ENCODE results near the gene UBAC2. TPM values are rescaled to one million over a fixed set of nuclear protein-coding genes. Genes with fewer than 3 reads are reported as not detected.

UBAC2 gene
- total RNA-seq, 2 donors from 2014 or later = 72.7 to 80.4 TPM

DNA sequence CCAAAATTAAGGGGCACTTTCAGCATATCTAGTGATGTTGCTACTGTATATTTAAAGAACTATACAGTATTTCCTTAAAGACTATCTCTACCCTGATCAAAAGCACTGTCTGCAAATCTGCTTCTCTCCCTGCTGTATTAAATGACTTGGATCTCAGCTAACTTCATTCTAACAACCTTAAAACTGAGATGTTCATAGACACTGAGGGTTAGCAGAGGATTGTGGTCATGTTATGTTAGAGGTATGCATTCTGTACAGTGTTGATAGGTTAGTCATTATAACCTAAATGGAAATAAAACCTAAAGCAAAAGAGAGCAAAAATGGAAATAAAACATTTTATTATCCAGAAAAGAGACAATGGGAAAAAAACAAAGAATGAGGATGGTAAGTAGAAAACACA lies 96.7 kb downstream of the UBAC2 start:
- no peaks in the 10 kb centered on the region for H3K36me3 Mint-ChIP-seq (ENCODE audit: low read depth)
- no peak for TF ChIP-seq CTCF (conservative IDR thresholded peaks at IDR 0.05)

GRCh38 chr13:99298056-99298455 lies 97.4 kb downstream of the UBAC2 start:
- WGBS, 2 experiments (ENCODE audit: insufficient coverage in 1 of 2, insufficient read length in 1 of 2) = 99 to 100% methylated on average over 2 of the region's 2 CpGs
- H3K27me3 Mint-ChIP-seq (ENCODE audit: insufficient read depth) = no peaks in the 10 kb centered on the region
- H3K36me3 ChIP-seq (ENCODE audit: control insufficient read depth, insufficient read depth, low read length) = peaks cover 18% of the 10 kb centered on the region
- no peak overlapping the region for H3K4me3 ChIP-seq (ENCODE audit: low read length)
- no peaks in the 10 kb centered on the region for H3K36me3 Mint-ChIP-seq (ENCODE audit: low read depth)
- peaks cover 13% of the 10 kb centered on the region for H3K4me1 Mint-ChIP-seq
- DNase-seq = no peak
- H3K27ac Mint-ChIP-seq = no peak overlapping the region
- H3K27me3 ChIP-seq (ENCODE audit: control insufficient read depth, insufficient read depth, low read length, poor library complexity, severe bottlenecking) = no peaks in the 10 kb centered on the region
- no peak overlapping the region for H3K4me3 Mint-ChIP-seq
- H3K4me1 ChIP-seq (ENCODE audit: control insufficient read depth, insufficient read depth, low read length) = no peaks in the 10 kb centered on the region
- no peak overlapping the region for H3K9ac ChIP-seq (ENCODE audit: extremely low read depth, low read length, poor library complexity, severe bottlenecking)
- no peaks in the 10 kb centered on the region for H3K9me3 ChIP-seq (ENCODE audit: control insufficient read depth, low read length)
- no peak overlapping the region for H3K27ac ChIP-seq (ENCODE audit: low read depth, low read length)
- no peaks in the 10 kb centered on the region for H3K9me3 Mint-ChIP-seq
- no peak for TF ChIP-seq CTCF (conservative IDR thresholded peaks at IDR 0.05)

More for the DNA sequence above, 96.7 kb downstream of the UBAC2 start:
- no peaks in the 10 kb centered on the region for H3K9me3 ChIP-seq (ENCODE audit: control insufficient read depth, low read length)
- no peaks in the 10 kb centered on the region for H3K4me1 ChIP-seq (ENCODE audit: control insufficient read depth, insufficient read depth, low read length)
- H3K4me1 Mint-ChIP-seq = peaks cover 13% of the 10 kb centered on the region
- no peak for DNase-seq
- H3K9ac ChIP-seq (ENCODE audit: extremely low read depth, low read length, poor library complexity, severe bottlenecking) = no peak overlapping the region
- H3K27me3 Mint-ChIP-seq (ENCODE audit: insufficient read depth) = no peaks in the 10 kb centered on the region
- H3K4me3 Mint-ChIP-seq = no peak overlapping the region
- no peak overlapping the region for H3K27ac ChIP-seq (ENCODE audit: low read depth, low read length)
- no peaks in the 10 kb centered on the region for H3K9me3 Mint-ChIP-seq
- H3K27me3 ChIP-seq (ENCODE audit: control insufficient read depth, insufficient read depth, low read length, poor library complexity, severe bottlenecking) = no peaks in the 10 kb centered on the region
- H3K27ac Mint-ChIP-seq = no peak overlapping the region
- no peak overlapping the region for H3K4me3 ChIP-seq (ENCODE audit: low read length)
- peaks cover 18% of the 10 kb centered on the region for H3K36me3 ChIP-seq (ENCODE audit: control insufficient read depth, insufficient read depth, low read length)

- Mint-ChIP-seq H3K9me3 (no peaks in the 10 kb centered on the region), H3K36me3 (ENCODE audit: low read depth) (peaks cover 2% of the 10 kb centered on the region), H3K4me1 (peaks cover 20% of the 10 kb centered on the region), H3K27ac (no peak overlapping the region), H3K27me3 (ENCODE audit: insufficient read depth) (no peaks in the 10 kb centered on the region), H3K4me3 (no peak overlapping the region)
- Histone ChIP-seq H3K36me3 (ENCODE audit: control insufficient read depth, insufficient read depth, low read length) (peaks cover 13% of the 10 kb centered on the region), H3K4me3 (ENCODE audit: low read length) (no peak overlapping the region), H3K27ac (ENCODE audit: low read depth, low read length) (no peak overlapping the region), H3K4me1 (ENCODE audit: control insufficient read depth, insufficient read depth, low read length) (peaks cover under 1% of the 10 kb centered on the region), H3K9me3 (ENCODE audit: control insufficient read depth, low read length) (no peaks in the 10 kb centered on the region), H3K9ac (ENCODE audit: extremely low read depth, low read length, poor library complexity, severe bottlenecking) (no peak overlapping the region), H3K27me3 (ENCODE audit: control insufficient read depth, insufficient read depth, low read length, poor library complexity, severe bottlenecking) (no peaks in the 10 kb centered on the region)
- WGBS, 2 experiments (ENCODE audit: insufficient coverage in 1 of 2, insufficient read length in 1 of 2) = 94 to 100% methylated on average over 1 to 3 of the region's 4 CpGs
- no peak for TF ChIP-seq CTCF (conservative IDR thresholded peaks at IDR 0.05)
- DNase-seq = no peak
Observed at GRCh38 chr13:99299256-99299919, 98.7 kb downstream of the UBAC2 start.
